ENCODE results near the gene OR13C8. TPM values are rescaled to one million over a fixed set of nuclear protein-coding genes. Genes with fewer than 3 reads are reported as not detected.
"Not testable (repeated sequence)": the region's sequence is repeated elsewhere in the genome, so short reads cannot be mapped to it uniquely, and the experiment has no call there.

OR13C8 gene
- total and polyA plus RNA-seq, 2 donors: not detected

DNA sequence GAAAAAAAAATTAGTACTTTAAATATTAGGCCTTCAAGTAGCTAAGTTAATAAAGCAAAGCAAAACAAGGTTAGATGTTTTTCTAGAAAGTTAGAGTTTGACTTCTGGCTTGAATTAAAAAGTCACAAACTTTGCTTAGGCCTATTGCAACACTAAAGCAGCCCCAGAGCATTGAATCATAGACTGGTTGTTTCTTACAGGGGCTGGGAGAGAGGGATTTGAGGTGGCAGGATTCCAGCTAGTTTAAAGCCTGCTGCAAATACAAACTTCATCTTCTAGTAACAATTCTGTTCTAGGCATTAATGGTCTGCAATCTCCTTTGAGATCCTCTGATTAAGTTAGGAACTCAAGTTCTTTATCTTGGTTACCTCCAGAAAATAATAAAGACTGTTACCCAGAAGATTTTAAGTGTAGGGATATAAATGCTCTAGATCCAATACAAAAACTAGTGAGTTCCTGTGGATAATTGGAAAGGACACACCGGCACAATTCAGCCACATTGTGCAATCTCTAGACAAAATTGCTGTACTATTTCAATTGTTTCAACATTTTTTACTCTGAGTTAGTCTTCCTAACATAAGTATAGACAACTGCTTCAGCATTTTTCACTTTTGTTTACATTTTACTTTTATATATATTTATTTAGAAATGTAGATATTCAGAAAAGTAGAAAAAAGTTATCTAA, 17.7 kb downstream of the OR13C8 start:
- Histone ChIP-seq H3K36me3 (ENCODE audit: insufficient read depth) (no peaks in the 10 kb centered on the region), H3K27ac (ENCODE audit: low read depth) (no peak overlapping the region), H3K4me1 (ENCODE audit: insufficient read depth) (no peaks in the 10 kb centered on the region), H3K4me3 (ENCODE audit: low read depth, low read length) (no peak overlapping the region)
- no peak for DNase-seq (ENCODE audit: extremely low spot score)
- WGBS: 3% methylated on average over 1 of the region's 1 CpG

DNA sequence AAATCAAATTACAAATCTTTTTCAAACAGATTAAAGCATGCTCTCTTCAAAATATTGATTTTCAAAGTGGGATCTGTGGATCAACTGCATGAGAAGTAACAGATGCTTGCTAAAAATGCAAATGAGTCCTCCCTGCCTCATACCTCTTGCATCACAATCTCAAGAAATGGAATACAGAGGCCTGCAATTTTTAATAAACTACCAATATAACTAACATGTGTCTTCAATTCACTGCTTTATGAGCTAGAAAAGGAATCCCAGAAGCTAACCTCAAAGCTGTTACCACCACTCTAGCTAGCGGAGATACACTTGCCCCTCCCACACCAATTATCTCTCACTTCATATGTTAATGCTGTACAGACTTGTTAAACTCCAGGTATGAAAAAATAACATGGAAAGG, 20.7 kb downstream of the OR13C8 start:
- DNase-seq (ENCODE audit: extremely low spot score): no peak
- no peak overlapping the region for H3K27ac ChIP-seq (ENCODE audit: low read depth)
- no peaks in the 10 kb centered on the region for H3K4me1 ChIP-seq (ENCODE audit: insufficient read depth)
- no peaks in the 10 kb centered on the region for H3K36me3 ChIP-seq (ENCODE audit: insufficient read depth)
- WGBS: 0% methylated on average over 1 of the region's 1 CpG
- no peak overlapping the region for H3K4me3 ChIP-seq (ENCODE audit: low read depth, low read length)

DNA sequence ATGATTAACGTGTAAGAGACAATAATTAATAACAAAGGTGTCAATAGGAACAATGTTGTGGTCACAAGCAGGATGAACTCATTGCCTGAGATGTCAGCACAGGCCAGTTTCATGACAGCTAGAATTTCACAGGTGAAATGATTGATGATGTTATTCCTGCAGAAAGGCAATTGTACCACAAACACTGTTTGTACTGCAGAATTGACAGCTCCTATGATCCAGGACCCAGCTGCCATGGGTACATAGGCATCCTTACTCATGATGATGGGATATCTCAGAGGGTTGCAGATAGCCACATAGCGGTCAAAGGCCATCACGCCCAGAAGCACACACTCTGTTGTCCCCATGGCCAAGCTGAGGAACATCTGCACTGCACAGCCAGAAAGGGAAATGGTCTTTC, 29.8 kb downstream of the OR13C8 start:
- DNase-seq (ENCODE audit: extremely low spot score); H3K36me3 ChIP-seq (ENCODE audit: insufficient read depth); H3K4me3 ChIP-seq (ENCODE audit: low read depth, low read length); H3K27ac ChIP-seq (ENCODE audit: low read depth); H3K4me1 ChIP-seq (ENCODE audit: insufficient read depth): not testable (repeated sequence)
- WGBS: 79% methylated on average over 3 of the region's 3 CpGs

DNA sequence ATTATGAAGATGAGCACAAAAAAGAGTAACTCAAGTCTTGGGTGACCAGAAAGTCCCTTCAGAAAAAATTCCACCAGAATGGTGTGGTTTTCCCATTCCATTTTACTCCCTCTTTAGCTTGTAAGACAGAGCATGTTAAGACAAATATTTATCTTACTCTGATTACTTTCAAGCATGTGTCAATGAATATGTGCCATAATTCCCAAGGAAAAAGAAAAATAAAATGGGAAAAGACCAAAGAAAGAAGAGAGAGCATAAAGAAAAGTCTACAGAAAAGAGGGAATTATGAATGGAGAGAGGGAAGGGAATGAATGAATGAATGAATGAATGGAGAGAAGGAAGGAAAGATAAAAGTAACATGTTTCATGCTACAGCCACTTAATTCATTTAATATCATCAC, 30.3 kb downstream of the OR13C8 start, which contains the start of gene OR13C5:
TSS of gene OR13C5 (minus strand) at position 101 of the 400 bp plus-strand sequence. CDS start at position 101, 0 bp downstream.
- not testable (repeated sequence) for H3K4me1 ChIP-seq (ENCODE audit: insufficient read depth); H3K27ac ChIP-seq (ENCODE audit: low read depth); H3K4me3 ChIP-seq (ENCODE audit: low read depth, low read length); H3K36me3 ChIP-seq (ENCODE audit: insufficient read depth); DNase-seq (ENCODE audit: extremely low spot score)

DNA sequence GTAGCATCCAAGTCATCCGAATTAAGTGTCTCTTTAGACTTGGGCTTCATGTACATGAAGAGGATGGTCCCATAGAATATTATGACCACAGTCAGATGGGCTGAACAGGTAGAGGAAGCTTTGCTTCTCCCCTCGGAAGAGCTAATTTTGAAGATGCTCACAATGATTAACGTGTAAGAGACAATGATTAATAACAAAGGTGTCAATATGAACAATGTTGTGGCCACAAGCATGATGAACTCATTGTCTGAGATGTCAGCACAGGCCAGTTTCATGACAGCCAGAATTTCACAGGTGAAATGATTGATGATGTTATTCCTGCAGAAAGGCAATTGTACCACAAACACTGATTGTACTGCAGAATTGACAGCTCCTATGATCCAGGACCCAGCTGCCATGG, 35.8 kb downstream of the OR13C8 start:
- Histone ChIP-seq H3K36me3 (ENCODE audit: insufficient read depth) (no peaks in the 10 kb centered on the region), H3K4me3 (ENCODE audit: low read depth, low read length) (no peak overlapping the region), H3K4me1 (ENCODE audit: insufficient read depth) (no peaks in the 10 kb centered on the region), H3K27ac (ENCODE audit: low read depth) (no peak overlapping the region)
- no peak for DNase-seq (ENCODE audit: extremely low spot score)
- WGBS: 82% methylated on average over 3 of the region's 3 CpGs

DNA sequence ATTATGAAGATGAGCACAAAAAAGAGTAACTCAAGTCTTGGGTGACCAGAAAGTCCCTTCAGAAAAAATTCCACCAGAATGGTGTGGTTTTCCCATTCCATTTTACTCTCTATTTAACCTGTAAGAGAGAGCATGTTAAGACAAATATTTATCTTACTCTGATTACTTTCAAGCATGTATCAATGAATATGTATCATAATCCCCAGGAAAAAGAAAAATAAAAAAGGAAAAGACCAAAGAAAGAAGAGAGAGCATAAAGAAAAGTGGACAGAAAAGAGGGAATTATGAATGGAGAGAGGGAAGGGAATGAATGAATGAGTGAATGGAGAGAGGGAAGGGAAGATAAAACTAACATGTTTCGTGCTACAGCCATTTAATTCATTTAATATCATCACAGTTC, 36.6 kb downstream of the OR13C8 start, which contains the start of gene OR13C2:
TSS of gene OR13C2 (minus strand) at position 101 of the 400 bp plus-strand sequence. CDS start at position 101, 0 bp downstream.
- H3K4me3 ChIP-seq (ENCODE audit: low read depth, low read length); DNase-seq (ENCODE audit: extremely low spot score); H3K4me1 ChIP-seq (ENCODE audit: insufficient read depth); H3K36me3 ChIP-seq (ENCODE audit: insufficient read depth); H3K27ac ChIP-seq (ENCODE audit: low read depth): not testable (repeated sequence)
- 57% methylated on average over 1 of the region's 1 CpG for WGBS

DNA sequence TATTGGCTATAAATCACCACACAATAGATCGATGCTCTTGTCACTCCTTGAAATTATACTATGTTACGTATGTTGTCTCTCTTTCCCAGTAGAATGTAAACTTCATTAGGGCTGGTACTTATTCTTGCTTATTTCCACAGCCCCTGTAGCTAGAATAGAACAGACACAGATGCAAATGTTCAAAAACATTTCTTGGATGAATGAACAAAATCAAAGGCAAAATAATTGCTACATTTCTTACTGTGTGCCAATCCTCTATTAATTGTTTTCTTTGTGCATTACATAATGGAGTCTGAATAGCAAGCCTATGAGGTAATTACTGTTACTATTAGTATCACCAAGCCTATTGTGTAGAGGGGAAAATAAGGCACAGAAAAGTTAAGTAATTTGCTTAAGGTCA, 37.2 kb downstream of the OR13C8 start:
- no peaks in the 10 kb centered on the region for H3K4me1 ChIP-seq (ENCODE audit: insufficient read depth)
- no peak overlapping the region for H3K4me3 ChIP-seq (ENCODE audit: low read depth, low read length)
- WGBS: 70% methylated on average over 2 of the region's 2 CpGs
- no peak for DNase-seq (ENCODE audit: extremely low spot score)
- H3K27ac ChIP-seq (ENCODE audit: low read depth): no peak overlapping the region
- H3K36me3 ChIP-seq (ENCODE audit: insufficient read depth): no peaks in the 10 kb centered on the region

DNA sequence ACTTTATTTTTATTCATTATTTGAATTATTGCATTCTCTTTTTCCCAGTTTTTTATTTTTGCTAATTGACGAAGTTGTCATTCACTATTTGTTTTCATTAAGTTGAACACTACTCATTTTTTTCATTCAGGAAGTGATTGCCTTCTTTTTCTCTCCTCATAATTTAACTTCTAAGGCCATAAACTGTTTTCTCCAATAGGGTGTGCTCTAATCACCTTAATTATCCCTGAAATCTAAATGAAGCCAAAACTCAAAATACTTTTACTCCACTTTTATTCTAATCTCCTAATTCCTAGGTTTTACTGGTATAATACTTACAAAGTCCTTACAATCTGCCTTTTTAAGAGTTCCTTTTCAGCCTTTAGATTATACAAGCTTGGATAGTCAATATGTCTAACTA, 39.4 kb downstream of the OR13C8 start:
- no peak for DNase-seq (ENCODE audit: extremely low spot score)
- no peaks in the 10 kb centered on the region for H3K36me3 ChIP-seq (ENCODE audit: insufficient read depth)
- no peaks in the 10 kb centered on the region for H3K4me1 ChIP-seq (ENCODE audit: insufficient read depth)
- H3K4me3 ChIP-seq (ENCODE audit: low read depth, low read length): no peak overlapping the region
- WGBS: 33% methylated on average over 1 of the region's 1 CpG
- H3K27ac ChIP-seq (ENCODE audit: low read depth): no peak overlapping the region

DNA sequence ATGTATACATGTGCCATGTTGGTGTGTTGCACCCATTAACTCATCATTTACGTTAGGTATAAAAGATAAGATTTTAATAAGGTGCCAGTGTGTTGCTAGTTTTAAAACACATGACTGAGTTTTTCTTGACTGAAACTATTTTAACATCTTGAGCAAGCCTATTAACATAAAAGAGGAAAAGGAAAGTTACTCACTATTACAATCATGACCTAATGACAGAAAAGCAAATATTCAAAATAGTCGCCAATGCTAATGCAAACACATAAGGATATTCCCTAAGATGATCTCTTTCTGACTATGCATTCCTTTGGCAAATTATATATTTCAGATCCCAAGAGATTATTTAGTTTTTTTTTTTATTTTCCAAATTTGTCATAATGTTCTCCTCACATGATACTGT, 42.2 kb downstream of the OR13C8 start:
- Histone ChIP-seq H3K4me1 (ENCODE audit: insufficient read depth) (no peaks in the 10 kb centered on the region), H3K36me3 (ENCODE audit: insufficient read depth) (no peaks in the 10 kb centered on the region), H3K27ac (ENCODE audit: low read depth) (no peak overlapping the region), H3K4me3 (ENCODE audit: low read depth, low read length) (no peak overlapping the region)
- WGBS: 51% methylated on average over 2 of the region's 2 CpGs
- DNase-seq (ENCODE audit: extremely low spot score): no peak

DNA sequence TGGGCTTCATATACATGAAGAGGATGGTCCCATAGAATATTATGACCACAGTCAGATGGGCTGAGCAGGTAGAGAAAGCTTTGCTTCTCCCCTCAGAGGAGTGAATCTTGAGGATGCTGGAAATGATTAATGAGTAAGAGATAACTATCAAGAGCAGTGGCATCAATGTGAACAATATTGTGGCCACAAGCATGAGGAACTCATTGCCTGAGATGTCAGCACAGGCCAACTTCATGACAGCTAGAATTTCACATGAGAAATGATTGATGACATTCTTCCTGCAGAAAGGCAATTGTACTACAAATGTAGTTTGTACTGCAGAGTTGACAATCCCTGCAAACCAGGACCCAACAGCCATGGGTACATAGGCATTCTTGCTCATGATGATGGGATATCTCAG, 48.5 kb downstream of the OR13C8 start:
- no peak for DNase-seq (ENCODE audit: extremely low spot score)
- no peak overlapping the region for H3K27ac ChIP-seq (ENCODE audit: low read depth)
- H3K4me1 ChIP-seq (ENCODE audit: insufficient read depth): no peaks in the 10 kb centered on the region
- H3K4me3 ChIP-seq (ENCODE audit: low read depth, low read length): no peak overlapping the region
- H3K36me3 ChIP-seq (ENCODE audit: insufficient read depth): no peaks in the 10 kb centered on the region

DNA sequence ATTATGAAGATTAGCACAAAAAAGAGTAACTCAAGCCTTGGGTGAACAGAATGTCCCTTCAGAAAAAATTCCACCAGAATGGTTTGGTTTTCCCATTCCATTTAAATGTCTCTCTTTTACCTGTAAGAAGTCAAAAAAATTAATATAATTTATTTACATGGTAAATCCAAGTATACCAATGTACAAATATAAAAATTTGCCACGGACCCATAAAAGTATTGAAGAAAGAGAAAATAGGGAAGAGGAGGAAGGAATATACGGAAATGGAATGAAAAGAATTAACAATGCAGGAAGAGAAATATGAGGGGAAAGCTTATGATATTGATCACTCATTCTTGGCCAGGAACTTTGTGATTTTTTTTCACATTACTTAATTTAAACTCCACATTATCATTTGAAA, 49.1 kb downstream of the OR13C8 start, which contains the start of gene OR13C9:
TSS of gene OR13C9 (minus strand) at position 101 of the 400 bp plus-strand sequence. CDS start at position 101, 0 bp downstream.
- Histone ChIP-seq H3K4me3 (ENCODE audit: low read depth, low read length) (no peak within 1 kb of the TSS), H3K27ac (ENCODE audit: low read depth) (no peak within 1 kb of the TSS), H3K4me1 (ENCODE audit: insufficient read depth) (no peaks in the 10 kb centered on the region), H3K36me3 (ENCODE audit: insufficient read depth) (no peaks in the 10 kb centered on the region)
- no peak for DNase-seq (ENCODE audit: extremely low spot score)
- WGBS: 69% methylated on average over 2 of the region's 2 CpGs

Other genes starting within 250 kb of the OR13C8 start
- gene OR13F1, start 64.9 kb upstream of the OR13C8 start, total RNA-seq: not detected
- not detected for gene OR13F1, start 64.9 kb upstream of the OR13C8 start, polyA plus RNA-seq
- not detected for gene OR13C4, start 42.0 kb upstream of the OR13C8 start, total RNA-seq
- not detected for gene OR13C4, start 42.0 kb upstream of the OR13C8 start, polyA plus RNA-seq
- not detected for gene OR13C3, start 32.3 kb upstream of the OR13C8 start, total RNA-seq
- not detected for gene OR13C3, start 32.3 kb upstream of the OR13C8 start, polyA plus RNA-seq
- not detected for gene OR13C5, start 30.2 kb downstream of the OR13C8 start, total RNA-seq
- not detected for gene OR13C5, start 30.2 kb downstream of the OR13C8 start, polyA plus RNA-seq
- not detected for gene OR13C2, start 36.5 kb downstream of the OR13C8 start, total RNA-seq
- gene OR13C2, start 36.5 kb downstream of the OR13C8 start, polyA plus RNA-seq: not detected
- 0.37 TPM for gene OR13C9, start 49.0 kb downstream of the OR13C8 start, total RNA-seq
- gene OR13C9, start 49.0 kb downstream of the OR13C8 start, polyA plus RNA-seq: not detected
- not detected for gene OR13D1, start 125.3 kb downstream of the OR13C8 start, total RNA-seq
- gene OR13D1, start 125.3 kb downstream of the OR13C8 start, polyA plus RNA-seq: not detected
- gene NIPSNAP3A, start 178.5 kb downstream of the OR13C8 start, total RNA-seq: 64.2 TPM
- 30.4 TPM for gene NIPSNAP3A, start 178.5 kb downstream of the OR13C8 start, polyA plus RNA-seq
- 10.8 TPM for gene NIPSNAP3B, start 195.0 kb downstream of the OR13C8 start, total RNA-seq
- gene NIPSNAP3B, start 195.0 kb downstream of the OR13C8 start, polyA plus RNA-seq: 2.9 TPM

All from urinary bladder (tissue), 4 donors.